Hepatocyte (in vitro differentiated cells): ENCODE measurements around the gene ARHGAP21. TPM values are rescaled to one million over a fixed set of nuclear protein-coding genes. Genes with fewer than 3 reads are reported as not detected.

Source experiments
- DNase-seq: peaks from one replicate; pipeline ENCODE4 v3.0.0-alpha.2; 2016; ENCODE audit warnings: low spot score
- H2AFZ ChIP-seq: fragments of 200-600 bp; sonication (generic); 2 replicates; pipeline ENCODE4 v1.6.0; 2016; ENCODE audit warnings: antibody characterized with exemption, mild to moderate bottlenecking
- H3K27ac ChIP-seq: fragments of 200-600 bp; sonication (generic); 2 replicates; pipeline ENCODE4 v1.5.1; 2016; ENCODE audit warnings: mild to moderate bottlenecking
- H3K27me3 ChIP-seq: fragments of 200-600 bp; sonication (generic); 2 replicates; pipeline ENCODE4 v1.6.1; 2016
- H3K36me3 ChIP-seq: fragments of 200-600 bp; sonication (generic); replicated peaks from 2 replicates; pipeline ENCODE4 v1.5.1; 2016; ENCODE audit warnings: low read depth; ENCODE audit not compliant: insufficient read depth
- H3K4me1 ChIP-seq: fragments of 200-600 bp; sonication (generic); 2 replicates; pipeline ENCODE4 v1.5.1; 2016; ENCODE audit warnings: mild to moderate bottlenecking, moderate library complexity; ENCODE audit not compliant: insufficient read depth
- H3K4me2 ChIP-seq: fragments of 200-600 bp; sonication (generic); 2 replicates; pipeline ENCODE4 v1.6.0; 2016
- H3K4me3 ChIP-seq: fragments of 200-600 bp; sonication (generic); 2 replicates; pipeline ENCODE4 v1.5.1; 2016; ENCODE audit warnings: mild to moderate bottlenecking
- H3K79me2 ChIP-seq: fragments of 200-600 bp; sonication (generic); 2 replicates; pipeline ENCODE4 v1.6.0; 2017; ENCODE audit warnings: mild to moderate bottlenecking
- H3K9me2 ChIP-seq: fragments of 200-600 bp; sonication (generic); replicated peaks from 2 replicates; pipeline ENCODE4 v1.6.0; 2017; ENCODE audit warnings: mild to moderate bottlenecking; ENCODE audit not compliant: insufficient read depth
- H3K9me3 ChIP-seq: fragments of 200-600 bp; sonication (generic); 2 replicates; pipeline ENCODE4 v1.5.1; 2016; ENCODE audit warnings: low read depth, mild to moderate bottlenecking
- H4K20me1 ChIP-seq: fragments of 200-600 bp; sonication (generic); 2 replicates; pipeline ENCODE4 v1.6.0; 2016; ENCODE audit warnings: mild to moderate bottlenecking; ENCODE audit not compliant: insufficient read depth, poor library complexity, severe bottlenecking
- CTCF ChIP-seq: fragments of 200-600 bp; sonication (generic); IDR thresholded peaks from 2 replicates; pipeline ENCODE4 v1.5.1; 2016; ENCODE audit warnings: antibody characterized with exemption, mild to moderate bottlenecking; ENCODE audit not compliant: poor library complexity
- EZH2 ChIP-seq: fragments of 200-600 bp; sonication (generic); IDR thresholded peaks from 2 replicates; pipeline ENCODE4 v1.6.1; 2016; ENCODE audit warnings: antibody characterized with exemption, mild to moderate bottlenecking, borderline replicate concordance
- EZH2phosphoT487 ChIP-seq: fragments of 200-600 bp; sonication (generic); IDR thresholded peaks from one replicate; pipeline ENCODE4 v1.6.1; 2018; ENCODE audit warnings: antibody characterized with exemption, mild to moderate bottlenecking, low read depth, moderate library complexity; ENCODE audit not compliant: unreplicated experiment, severe bottlenecking
- WGBS: methylation state at CpG from one replicate; pipeline ENCODE4 v1.1.6; 2016; ENCODE audit warnings: low lambda C conversion rate; ENCODE audit errors: missing lambda C conversion rate; 5-methylcytosine and 5-hydroxymethylcytosine counted together
- polyA plus RNA-seq: library from polyadenylated mRNA; unstranded; fragments of >200 nt; fragmentation: Nextera tagmentation; extraction: Ambion mirVana; gene quantifications from 2 replicates; pipeline ENCODE4 v1.2.1, GENCODE V29; 2016
- total RNA-seq: library from RNA; depleted of rRNA; stranded (reverse); fragments of >200 nt; gene quantifications from 2 replicates; pipeline ENCODE4 v1.2.3, GENCODE V29; 2014

ARHGAP21 gene
- total and polyA plus RNA-seq, 2 experiments from 2014 or later, result 15.1 to 70.2 TPM

- H3K4me1 ChIP-seq, result no peaks in the 10 kb centered on the region
- 93% methylated on average over 1 of the region's 1 CpG for WGBS
- no peaks in the 10 kb centered on the region for H3K79me2 ChIP-seq
- no peak overlapping the region for H2AFZ ChIP-seq
- H3K4me3 ChIP-seq, result no peak overlapping the region
- H3K4me2 ChIP-seq, result no peak overlapping the region
- no peaks in the 10 kb centered on the region for H3K36me3 ChIP-seq
- H3K27ac ChIP-seq, result no peak overlapping the region
- DNase-seq, result no peak
- H3K9me2 ChIP-seq, result no peaks in the 10 kb centered on the region
- no peaks in the 10 kb centered on the region for H4K20me1 ChIP-seq
- H3K9me3 ChIP-seq, result no peaks in the 10 kb centered on the region
- H3K27me3 ChIP-seq, result no peaks in the 10 kb centered on the region
- no peak for TF ChIP-seq EZH2
- no peak for TF ChIP-seq CTCF
- no peak for TF ChIP-seq EZH2phosphoT487
Observed at GRCh38 chr10:24740714-24741113, 17.0 kb upstream of the ARHGAP21 start.

GRCh38 chr10:24737001-24737400 lies 13.3 kb upstream of the ARHGAP21 start:
- Histone ChIP-seq H3K9me2 (no peaks in the 10 kb centered on the region), H3K27ac (no peak overlapping the region), H3K9me3 (no peaks in the 10 kb centered on the region), H3K4me1 (no peaks in the 10 kb centered on the region), H4K20me1 (no peaks in the 10 kb centered on the region), H3K4me2 (no peak overlapping the region), H3K79me2 (no peaks in the 10 kb centered on the region), H2AFZ (no peak overlapping the region), H3K36me3 (no peaks in the 10 kb centered on the region), H3K4me3 (no peak overlapping the region), H3K27me3 (no peaks in the 10 kb centered on the region)
- TF ChIP-seq EZH2phosphoT487, result no peak
- no peak for TF ChIP-seq CTCF
- no peak for TF ChIP-seq EZH2
- DNase-seq, result no peak

- Histone ChIP-seq H2AFZ (no peak overlapping the region), H3K4me1 (no peaks in the 10 kb centered on the region), H3K27me3 (no peaks in the 10 kb centered on the region), H3K79me2 (no peaks in the 10 kb centered on the region), H3K36me3 (no peaks in the 10 kb centered on the region), H3K4me2 (no peak overlapping the region), H3K27ac (no peak overlapping the region), H4K20me1 (no peaks in the 10 kb centered on the region), H3K4me3 (no peak overlapping the region), H3K9me3 (no peaks in the 10 kb centered on the region), H3K9me2 (no peaks in the 10 kb centered on the region)
- WGBS, result 79% methylated on average over 1 of the region's 1 CpG
- TF ChIP-seq EZH2 (no peak), EZH2phosphoT487 (no peak), CTCF (no peak)
- no peak for DNase-seq
Observed at GRCh38 chr10:24731942-24732341, 8.3 kb upstream of the ARHGAP21 start.

- Histone ChIP-seq H3K36me3 (no peaks in the 10 kb centered on the region), H3K79me2 (no peaks in the 10 kb centered on the region), H4K20me1 (no peaks in the 10 kb centered on the region), H3K27me3 (no peaks in the 10 kb centered on the region), H3K4me2 (no peak overlapping the region), H2AFZ (no peak overlapping the region), H3K27ac (no peak overlapping the region), H3K4me1 (no peaks in the 10 kb centered on the region), H3K4me3 (no peak overlapping the region), H3K9me2 (no peaks in the 10 kb centered on the region), H3K9me3 (no peaks in the 10 kb centered on the region)
- 69% methylated on average over 3 of the region's 3 CpGs for WGBS
- no peak for DNase-seq
- TF ChIP-seq EZH2phosphoT487 (no peak), CTCF (no peak), EZH2 (no peak)
Observed at GRCh38 chr10:24730811-24731210, 7.1 kb upstream of the ARHGAP21 start.
